ENCODE measurements around the gene SYT1.

Gene SYT1

DNA sequence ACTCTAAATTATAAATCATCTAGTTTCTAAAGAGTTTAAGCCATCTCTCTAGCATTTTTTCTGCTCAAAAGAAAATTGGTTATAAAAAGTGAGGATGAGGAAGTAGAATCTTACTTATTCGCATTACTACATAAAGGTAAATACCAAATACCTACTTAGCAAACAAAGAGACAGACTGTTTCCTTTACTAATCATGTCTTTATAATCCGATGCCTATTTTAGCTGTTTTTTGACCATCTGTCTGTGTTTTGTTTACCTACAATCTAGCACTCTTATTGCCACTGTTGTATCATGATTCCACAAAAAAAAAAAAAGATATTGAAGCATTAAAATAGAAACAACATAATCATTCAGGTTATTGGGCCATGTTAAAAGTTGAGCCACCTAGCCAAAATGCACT is 430.0 kb downstream of the SYT1 start:
- TF ChIP-seq, protein P1, sequence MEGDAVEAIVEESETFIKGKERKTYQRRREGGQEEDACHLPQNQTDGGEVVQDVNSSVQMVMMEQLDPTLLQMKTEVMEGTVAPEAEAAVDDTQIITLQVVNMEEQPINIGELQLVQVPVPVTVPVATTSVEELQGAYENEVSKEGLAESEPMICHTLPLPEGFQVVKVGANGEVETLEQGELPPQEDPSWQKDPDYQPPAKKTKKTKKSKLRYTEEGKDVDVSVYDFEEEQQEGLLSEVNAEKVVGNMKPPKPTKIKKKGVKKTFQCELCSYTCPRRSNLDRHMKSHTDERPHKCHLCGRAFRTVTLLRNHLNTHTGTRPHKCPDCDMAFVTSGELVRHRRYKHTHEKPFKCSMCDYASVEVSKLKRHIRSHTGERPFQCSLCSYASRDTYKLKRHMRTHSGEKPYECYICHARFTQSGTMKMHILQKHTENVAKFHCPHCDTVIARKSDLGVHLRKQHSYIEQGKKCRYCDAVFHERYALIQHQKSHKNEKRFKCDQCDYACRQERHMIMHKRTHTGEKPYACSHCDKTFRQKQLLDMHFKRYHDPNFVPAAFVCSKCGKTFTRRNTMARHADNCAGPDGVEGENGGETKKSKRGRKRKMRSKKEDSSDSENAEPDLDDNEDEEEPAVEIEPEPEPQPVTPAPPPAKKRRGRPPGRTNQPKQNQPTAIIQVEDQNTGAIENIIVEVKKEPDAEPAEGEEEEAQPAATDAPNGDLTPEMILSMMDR (conservative IDR thresholded peaks at IDR 0.05; ENCODE audit: low read length), result no peak
- H3K4me3 ChIP-seq (ENCODE audit: low read length), result no peak overlapping the region
- DNase-seq (ENCODE audit: low read depth), result no peak

DNA sequence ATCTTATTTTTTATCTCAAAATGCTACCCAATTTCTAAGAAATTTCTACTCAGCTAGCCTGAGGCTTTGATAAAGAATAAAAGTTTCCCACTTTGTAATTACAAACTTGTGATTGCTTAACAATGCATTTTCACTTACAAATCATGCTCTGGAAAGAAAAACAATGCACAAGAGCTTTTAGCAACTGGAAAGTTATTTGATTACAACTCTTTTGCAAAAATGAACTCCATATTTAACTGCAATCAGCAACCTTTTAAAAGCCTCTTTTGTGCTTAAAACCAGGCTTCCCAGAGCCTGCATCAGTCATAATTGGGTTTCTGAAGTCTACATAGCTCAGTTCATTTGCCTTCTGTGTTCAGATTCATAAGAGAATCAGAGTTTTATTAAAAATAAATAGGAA is 431.0 kb downstream of the SYT1 start:
- DNase-seq (ENCODE audit: low read depth), result no peak
- no peak overlapping the region for H3K4me3 ChIP-seq (ENCODE audit: low read length)
- TF ChIP-seq, protein P1 (conservative IDR thresholded peaks at IDR 0.05; ENCODE audit: low read length), result no peak

DNA sequence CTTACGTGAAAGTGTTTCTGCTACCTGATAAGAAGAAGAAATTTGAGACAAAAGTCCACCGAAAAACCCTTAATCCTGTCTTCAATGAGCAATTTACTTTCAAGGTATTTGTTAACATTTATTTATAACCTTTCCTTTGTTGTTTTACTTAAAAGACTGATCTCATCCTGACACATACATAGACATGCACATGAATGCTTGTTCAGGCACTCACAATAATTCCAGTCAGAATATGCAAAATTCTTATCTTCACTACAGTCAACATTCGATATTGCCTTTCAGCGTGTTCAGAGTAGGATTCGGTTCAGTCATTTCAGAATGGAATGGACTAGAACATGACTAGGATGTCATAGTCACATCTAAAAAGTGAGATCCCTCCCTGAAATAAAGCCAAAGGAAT is 431.6 kb downstream of the SYT1 start:
- TF ChIP-seq, protein P1 (conservative IDR thresholded peaks at IDR 0.05; ENCODE audit: low read length), result no peak
- no peak for DNase-seq (ENCODE audit: low read depth)
- no peak overlapping the region for H3K4me3 ChIP-seq (ENCODE audit: low read length)

DNA sequence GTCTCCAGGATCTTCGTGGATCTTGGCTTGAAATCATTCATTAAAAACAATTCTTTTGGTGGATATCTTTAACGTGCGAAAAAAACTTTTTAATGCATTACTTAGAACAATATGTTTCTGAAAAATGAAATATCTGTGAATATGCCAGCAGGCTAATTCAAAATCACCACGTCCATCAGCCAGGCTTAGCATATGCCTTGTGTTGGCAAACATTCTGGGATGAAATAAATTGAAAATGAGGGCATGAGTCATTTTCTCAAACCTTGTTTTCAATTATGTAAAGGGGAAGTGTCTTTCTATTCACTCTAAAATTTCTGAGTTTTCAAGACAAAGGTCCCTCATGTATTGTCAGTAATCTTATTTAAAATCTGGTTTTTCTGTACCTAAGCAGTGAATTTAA is 432.3 kb downstream of the SYT1 start:
- no peak overlapping the region for H3K4me3 ChIP-seq (ENCODE audit: low read length)
- DNase-seq (ENCODE audit: low read depth), result no peak
- TF ChIP-seq, protein P1 (conservative IDR thresholded peaks at IDR 0.05; ENCODE audit: low read length), result no peak

DNA sequence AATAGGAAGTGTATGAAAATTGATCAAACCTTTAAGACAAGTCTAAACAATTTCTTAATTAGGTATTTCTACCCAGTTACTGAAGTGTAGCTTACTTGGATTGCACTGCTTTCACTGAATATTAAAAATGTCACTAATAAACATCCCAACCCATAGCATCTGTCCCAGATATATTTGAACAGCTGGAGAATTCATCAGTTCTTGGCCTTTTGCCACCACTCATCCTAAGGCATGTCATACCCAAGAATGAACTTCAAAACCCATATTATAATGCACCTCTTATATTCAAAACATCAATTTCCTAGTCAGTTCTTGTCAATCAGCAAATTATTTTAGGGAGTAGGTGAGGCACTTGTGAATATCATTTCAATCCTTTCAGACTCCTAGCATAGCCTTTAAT is 433.9 kb downstream of the SYT1 start:
- TF ChIP-seq, protein P1 (conservative IDR thresholded peaks at IDR 0.05; ENCODE audit: low read length), result no peak
- DNase-seq (ENCODE audit: low read depth), result no peak
- no peak overlapping the region for H3K4me3 ChIP-seq (ENCODE audit: low read length)

DNA sequence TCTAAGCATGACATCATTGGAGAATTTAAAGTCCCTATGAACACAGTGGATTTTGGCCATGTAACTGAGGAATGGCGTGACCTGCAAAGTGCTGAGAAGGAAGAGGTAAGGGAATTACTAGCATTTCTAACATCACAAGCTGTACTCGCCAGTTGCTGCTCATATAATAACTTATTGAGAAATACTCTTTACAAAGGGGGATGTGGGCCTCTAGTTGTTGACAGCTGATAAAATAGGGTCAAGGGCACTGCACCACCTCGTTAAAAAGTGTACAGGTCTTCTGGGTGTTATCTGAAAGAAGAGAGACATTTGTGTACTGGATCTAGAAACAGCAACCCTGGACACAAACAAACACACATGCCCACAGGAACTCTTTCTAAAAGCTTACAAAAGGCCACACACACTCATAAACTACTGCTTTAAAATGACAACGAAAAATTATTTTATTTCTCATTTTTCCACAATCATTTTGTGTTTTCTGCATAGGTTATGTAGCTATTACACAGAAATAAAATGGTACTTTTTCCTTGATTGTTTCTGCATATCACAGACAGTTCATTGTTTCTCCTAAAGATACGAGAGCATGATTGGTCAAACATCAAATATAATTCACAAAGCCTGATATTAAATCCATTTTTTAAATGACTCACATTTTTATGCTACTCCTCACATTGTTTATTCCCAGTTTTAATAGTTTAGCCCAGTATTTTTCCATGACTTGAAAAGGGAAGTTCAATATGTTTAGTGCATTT is 435.0 kb downstream of the SYT1 start:
- H3K4me3 ChIP-seq (ENCODE audit: low read length), result no peak overlapping the region
- DNase-seq (ENCODE audit: low read depth), result no peak
- TF ChIP-seq, protein P1 (conservative IDR thresholded peaks at IDR 0.05; ENCODE audit: low read length), result no peak

DNA sequence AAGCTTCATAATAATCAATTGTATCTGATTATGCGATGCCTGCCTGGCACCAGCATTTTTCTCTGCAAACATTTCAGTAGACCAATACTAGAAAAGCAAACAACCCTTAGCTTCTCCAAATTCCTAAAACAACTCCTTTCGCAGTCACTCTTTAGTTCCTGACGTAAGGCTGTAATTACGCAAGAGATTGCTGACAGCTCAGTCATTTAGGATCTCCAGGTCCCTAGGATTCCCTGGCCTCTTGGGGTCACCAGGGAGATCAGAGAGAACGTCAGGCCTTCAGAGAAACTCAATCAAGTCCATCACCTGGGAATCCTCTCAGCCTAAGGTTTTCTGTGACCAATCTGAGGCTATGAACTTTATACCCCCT is 435.6 kb downstream of the SYT1 start:
- TF ChIP-seq, protein P1 (conservative IDR thresholded peaks at IDR 0.05; ENCODE audit: low read length), result no peak
- peak; percentile 5 for DNase-seq (ENCODE audit: low read depth)

More for the DNA sequence above, 435.6 kb downstream of the SYT1 start:
- H3K4me3 ChIP-seq (ENCODE audit: low read length), result no peak overlapping the region

Measured in AG10803 (cell line).